ENCODE results near the gene CD200R1.
A peak's percentile ranks its signal among the peaks of the same experiment; 100 is the strongest.

The CD200R1 gene

DNA sequence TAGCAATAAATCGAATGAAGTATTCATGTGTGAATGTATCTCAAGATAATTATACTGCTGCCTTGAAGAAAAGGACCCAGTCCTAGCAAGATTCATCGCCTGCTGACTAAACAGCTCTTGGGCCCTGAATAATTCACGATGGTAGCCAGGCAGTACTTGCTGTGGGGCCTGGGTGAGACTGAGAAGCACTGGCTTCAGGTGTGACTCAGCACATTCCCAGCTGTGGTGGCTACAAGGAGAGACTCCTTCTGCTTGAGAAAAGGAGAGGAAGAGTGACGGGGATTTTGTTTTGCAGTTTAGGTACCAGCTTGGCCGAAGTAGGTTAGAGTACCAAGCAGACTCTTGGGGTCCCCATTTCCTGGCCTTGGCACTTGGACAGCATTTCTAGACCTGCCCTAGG is 80.6 kb downstream of the CD200R1 start:
- TF ChIP-seq EZH2phosphoT487 (conservative IDR thresholded peaks at IDR 0.05; ENCODE audit: low read length): no peak
- TF ChIP-seq, protein P1, sequence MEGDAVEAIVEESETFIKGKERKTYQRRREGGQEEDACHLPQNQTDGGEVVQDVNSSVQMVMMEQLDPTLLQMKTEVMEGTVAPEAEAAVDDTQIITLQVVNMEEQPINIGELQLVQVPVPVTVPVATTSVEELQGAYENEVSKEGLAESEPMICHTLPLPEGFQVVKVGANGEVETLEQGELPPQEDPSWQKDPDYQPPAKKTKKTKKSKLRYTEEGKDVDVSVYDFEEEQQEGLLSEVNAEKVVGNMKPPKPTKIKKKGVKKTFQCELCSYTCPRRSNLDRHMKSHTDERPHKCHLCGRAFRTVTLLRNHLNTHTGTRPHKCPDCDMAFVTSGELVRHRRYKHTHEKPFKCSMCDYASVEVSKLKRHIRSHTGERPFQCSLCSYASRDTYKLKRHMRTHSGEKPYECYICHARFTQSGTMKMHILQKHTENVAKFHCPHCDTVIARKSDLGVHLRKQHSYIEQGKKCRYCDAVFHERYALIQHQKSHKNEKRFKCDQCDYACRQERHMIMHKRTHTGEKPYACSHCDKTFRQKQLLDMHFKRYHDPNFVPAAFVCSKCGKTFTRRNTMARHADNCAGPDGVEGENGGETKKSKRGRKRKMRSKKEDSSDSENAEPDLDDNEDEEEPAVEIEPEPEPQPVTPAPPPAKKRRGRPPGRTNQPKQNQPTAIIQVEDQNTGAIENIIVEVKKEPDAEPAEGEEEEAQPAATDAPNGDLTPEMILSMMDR (IDR thresholded peaks at IDR 0.05; ENCODE audit: insufficient read depth, low read length, poor library complexity, severe bottlenecking): no peak
- Histone ChIP-seq H4K20me1 (ENCODE audit: low read depth, low read length) (no peaks in the 10 kb centered on the region), H3K9me2 (replicated peaks; ENCODE audit: insufficient read depth, low read length) (no peaks in the 10 kb centered on the region), H3K27ac (ENCODE audit: low read depth, low read length) (no peak overlapping the region), H3K36me3 (ENCODE audit: low read length) (peaks cover 6% of the 10 kb centered on the region; the same call in 1 of the 2 replicates), H3K9ac (ENCODE audit: low read length) (no peak overlapping the region), H3K9me3 (ENCODE audit: insufficient read depth, low read length) (no peaks in the 10 kb centered on the region), H3K79me2 (ENCODE audit: insufficient read depth, low read length) (no peaks in the 10 kb centered on the region), H3K4me3 (ENCODE audit: insufficient read depth, low read length, poor library complexity, severe bottlenecking) (no peak overlapping the region), H3K27me3 (ENCODE audit: low read length) (no peaks in the 10 kb centered on the region), H2AFZ (ENCODE audit: low read depth, low read length, severe bottlenecking) (no peak overlapping the region), H3F3A (ENCODE audit: insufficient read depth) (peaks cover 6% of the 10 kb centered on the region; the same call in 1 of the 2 replicates), H3K4me2 (ENCODE audit: low read depth, low read length, poor library complexity, severe bottlenecking) (no peak overlapping the region)

DNA sequence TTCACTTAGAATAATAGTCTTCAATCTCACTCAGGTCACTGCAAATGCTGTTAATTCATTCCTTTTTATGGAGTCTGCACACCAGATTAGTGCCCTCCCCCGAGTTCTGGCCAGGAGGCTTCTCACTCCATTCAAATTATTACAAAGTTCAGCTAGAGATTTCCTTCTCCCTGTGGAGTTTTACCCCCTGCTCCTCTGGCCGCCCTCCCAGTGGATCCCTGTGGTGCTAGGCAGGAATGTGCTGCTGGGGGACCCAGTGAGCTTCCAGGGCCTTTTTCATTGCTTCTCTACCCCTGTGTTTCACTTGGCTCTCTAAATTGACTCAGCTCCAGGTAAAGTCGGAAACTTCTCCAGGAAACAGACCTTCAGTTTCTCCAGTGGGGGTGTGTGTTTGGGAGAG is 85.5 kb downstream of the CD200R1 start:
- no peaks in the 10 kb centered on the region for H3K9me2 ChIP-seq (replicated peaks; ENCODE audit: insufficient read depth, low read length)
- H2AFZ ChIP-seq (ENCODE audit: low read depth, low read length, severe bottlenecking): peak overlapping the region; percentile 68
- no peak for TF ChIP-seq EZH2phosphoT487 (conservative IDR thresholded peaks at IDR 0.05; ENCODE audit: low read length)
- TF ChIP-seq, protein P1 (IDR thresholded peaks at IDR 0.05; ENCODE audit: insufficient read depth, low read length, poor library complexity, severe bottlenecking): no peak
- no peaks in the 10 kb centered on the region for H3K9me3 ChIP-seq (ENCODE audit: insufficient read depth, low read length)
- no peaks in the 10 kb centered on the region for H3K79me2 ChIP-seq (ENCODE audit: insufficient read depth, low read length)
- H3K27ac ChIP-seq (ENCODE audit: low read depth, low read length): peak overlapping the region; percentile 97
- peak overlapping the region; percentile 28 for H3K4me3 ChIP-seq (ENCODE audit: insufficient read depth, low read length, poor library complexity, severe bottlenecking)
- peak overlapping the region; percentile 70 for H3K4me2 ChIP-seq (ENCODE audit: low read depth, low read length, poor library complexity, severe bottlenecking)
- peaks cover 6% of the 10 kb centered on the region; the same call in 1 of the 2 replicates for H3K36me3 ChIP-seq (ENCODE audit: low read length)
- no peaks in the 10 kb centered on the region for H3K27me3 ChIP-seq (ENCODE audit: low read length)
- H3K9ac ChIP-seq (ENCODE audit: low read length): peak overlapping the region; percentile 49
- H3F3A ChIP-seq (ENCODE audit: insufficient read depth): peaks cover 13% of the 10 kb centered on the region
- no peaks in the 10 kb centered on the region for H4K20me1 ChIP-seq (ENCODE audit: low read depth, low read length)

DNA sequence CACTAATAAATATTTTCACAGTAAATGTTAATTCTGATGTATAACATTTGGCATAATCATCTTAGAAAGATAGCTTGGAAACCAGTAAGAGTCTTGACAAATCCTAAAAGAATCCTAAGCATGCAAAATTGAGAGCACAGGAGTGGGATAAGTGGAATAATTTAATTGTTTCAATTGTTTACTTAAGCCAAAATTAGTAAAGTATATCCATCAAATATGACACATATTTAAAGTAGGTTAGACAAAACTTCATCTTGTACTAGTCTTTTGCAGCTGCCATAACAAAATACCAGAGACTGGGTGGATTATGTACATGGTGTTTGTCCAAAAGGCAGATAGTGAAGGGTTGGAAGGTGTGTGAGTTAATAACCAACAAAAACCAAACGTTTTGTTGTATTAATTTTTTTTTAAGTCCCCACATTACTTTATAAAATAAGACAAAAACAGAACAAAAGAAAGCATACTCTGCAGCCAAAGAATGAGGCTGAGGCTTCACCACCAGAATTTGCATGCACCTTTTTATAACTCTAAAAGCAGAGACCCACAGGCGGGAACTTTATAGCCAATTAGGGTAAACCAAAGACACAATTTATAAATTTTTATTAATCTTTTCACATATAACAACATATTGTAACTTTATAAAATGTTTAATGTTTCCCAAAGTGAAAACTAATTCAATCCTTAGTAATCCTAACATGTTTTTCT is 86.4 kb downstream of the CD200R1 start:
- peak overlapping the region; percentile 70 for H3K4me2 ChIP-seq (ENCODE audit: low read depth, low read length, poor library complexity, severe bottlenecking)
- no peaks in the 10 kb centered on the region for H3K9me3 ChIP-seq (ENCODE audit: insufficient read depth, low read length)
- H3K27me3 ChIP-seq (ENCODE audit: low read length): no peaks in the 10 kb centered on the region
- H3K9me2 ChIP-seq (replicated peaks; ENCODE audit: insufficient read depth, low read length): no peaks in the 10 kb centered on the region
- H3K36me3 ChIP-seq (ENCODE audit: low read length): peaks cover 6% of the 10 kb centered on the region; the same call in 1 of the 2 replicates
- peak overlapping the region; percentile 68 for H2AFZ ChIP-seq (ENCODE audit: low read depth, low read length, severe bottlenecking)
- H3K9ac ChIP-seq (ENCODE audit: low read length): peak overlapping the region; percentile 49
- H3K4me3 ChIP-seq (ENCODE audit: insufficient read depth, low read length, poor library complexity, severe bottlenecking): peak overlapping the region; percentile 41
- no peaks in the 10 kb centered on the region for H4K20me1 ChIP-seq (ENCODE audit: low read depth, low read length)
- peaks cover 13% of the 10 kb centered on the region for H3F3A ChIP-seq (ENCODE audit: insufficient read depth)
- H3K79me2 ChIP-seq (ENCODE audit: insufficient read depth, low read length): no peaks in the 10 kb centered on the region
- TF ChIP-seq EZH2phosphoT487 (conservative IDR thresholded peaks at IDR 0.05; ENCODE audit: low read length): no peak
- TF ChIP-seq, protein P1 (IDR thresholded peaks at IDR 0.05; ENCODE audit: insufficient read depth, low read length, poor library complexity, severe bottlenecking): no peak
- peak overlapping the region; percentile 97 for H3K27ac ChIP-seq (ENCODE audit: low read depth, low read length)

Data from SU-DHL-6 (cell line).